ENCODE data around the gene EIF2S1.
"Not testable (repeated sequence)": the region's sequence is repeated elsewhere in the genome, so short reads cannot be mapped to it uniquely, and the experiment has no call there.

The EIF2S1 gene

DNA sequence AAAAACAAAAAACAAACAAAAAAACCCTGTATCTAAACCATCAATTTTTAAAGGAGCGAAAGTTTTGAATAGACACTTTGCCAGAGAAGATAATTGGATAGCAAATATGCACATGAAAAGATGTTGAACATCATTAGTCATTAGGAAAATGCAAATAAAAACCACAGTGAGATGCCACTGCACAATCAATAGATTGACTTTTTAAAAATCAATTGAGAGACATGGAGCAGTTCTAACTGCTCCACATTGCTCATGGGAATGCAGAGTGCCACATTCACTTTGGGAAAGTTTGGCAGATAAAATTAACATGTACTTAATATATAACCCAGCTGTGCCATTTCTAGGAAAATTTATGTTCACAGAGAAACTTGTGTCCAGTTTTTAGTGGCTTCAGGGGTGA, 12.7 kb downstream of the EIF2S1 start:
- DNase-seq, result no peak

DNA sequence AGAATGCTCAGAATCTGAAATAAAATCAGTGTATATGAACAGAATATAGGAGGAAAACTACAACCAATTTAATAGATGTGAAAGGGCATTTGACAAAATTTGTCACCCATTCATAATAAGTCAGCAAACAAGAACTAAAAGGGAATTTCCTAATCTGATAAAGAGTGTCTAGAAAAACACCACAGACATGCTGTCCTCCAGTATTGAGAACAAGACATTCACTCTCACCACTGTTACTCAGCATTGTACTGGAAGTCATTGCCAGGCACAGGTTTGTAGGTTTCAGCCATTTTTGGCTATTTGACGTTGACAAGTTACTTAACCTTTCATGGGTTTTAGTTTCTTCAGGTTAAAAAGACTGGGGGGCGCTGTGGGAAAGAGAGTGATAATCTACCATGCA, 13.2 kb downstream of the EIF2S1 start:
- no peak for DNase-seq

DNA sequence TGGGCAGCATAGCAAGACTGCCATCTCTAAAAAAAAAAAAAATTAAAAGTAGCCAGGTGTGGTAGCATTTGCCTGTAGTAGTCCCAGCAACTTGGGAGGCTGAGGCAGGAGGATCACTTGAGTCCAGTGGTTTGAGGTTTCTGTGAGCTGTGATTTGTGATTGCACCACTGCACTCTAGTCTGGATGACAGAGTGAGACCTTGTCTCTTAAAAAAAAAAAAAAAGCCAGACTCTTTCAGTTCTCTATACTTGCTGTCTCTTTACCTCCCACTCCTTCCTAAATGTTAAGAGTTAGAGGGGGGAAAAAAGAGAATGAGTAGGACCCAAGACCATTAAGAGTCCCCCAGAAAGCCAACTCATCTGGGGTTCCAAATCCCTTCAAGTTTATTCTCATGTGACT, 17.8 kb downstream of the EIF2S1 start:
- no peak for DNase-seq

DNA sequence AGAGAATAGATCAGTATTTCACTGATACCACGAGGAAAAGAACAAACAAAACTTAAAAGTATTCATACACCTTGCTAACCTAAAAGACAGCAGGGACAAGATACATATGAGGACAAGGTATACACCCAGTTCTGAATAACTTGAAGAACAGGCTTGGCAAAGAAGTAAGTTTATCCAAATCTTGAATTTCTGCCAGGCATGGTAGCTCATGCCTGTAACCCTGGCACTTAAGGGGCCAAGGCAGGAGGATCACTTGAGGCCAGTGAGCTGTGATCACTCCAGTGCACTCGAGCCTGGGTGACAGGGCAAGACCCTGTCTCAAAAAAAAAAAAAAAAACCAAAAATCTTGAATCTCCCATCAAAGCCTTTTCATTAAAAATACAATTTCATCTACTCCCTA, 25.0 kb downstream of the EIF2S1 start:
- no peak for DNase-seq

DNA sequence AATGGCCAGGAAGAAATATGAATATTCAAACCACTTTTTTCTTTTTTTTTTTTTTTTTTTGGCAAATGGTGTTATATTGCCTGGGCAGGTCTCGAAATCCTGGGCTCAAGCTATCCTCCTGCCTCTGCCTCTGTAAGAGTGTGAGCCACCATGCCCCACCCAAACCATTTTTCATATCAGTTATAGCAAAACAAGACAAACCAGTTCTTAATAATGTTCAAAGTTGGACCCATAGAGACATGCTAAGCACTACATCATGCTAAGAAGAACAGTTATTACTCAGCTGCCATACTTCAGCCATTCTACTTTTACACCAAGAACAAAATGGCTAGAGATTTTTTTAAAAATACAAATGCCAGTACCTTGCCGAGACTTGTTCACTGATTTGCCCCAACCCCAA, 25.5 kb downstream of the EIF2S1 start:
- no peak for DNase-seq

DNA sequence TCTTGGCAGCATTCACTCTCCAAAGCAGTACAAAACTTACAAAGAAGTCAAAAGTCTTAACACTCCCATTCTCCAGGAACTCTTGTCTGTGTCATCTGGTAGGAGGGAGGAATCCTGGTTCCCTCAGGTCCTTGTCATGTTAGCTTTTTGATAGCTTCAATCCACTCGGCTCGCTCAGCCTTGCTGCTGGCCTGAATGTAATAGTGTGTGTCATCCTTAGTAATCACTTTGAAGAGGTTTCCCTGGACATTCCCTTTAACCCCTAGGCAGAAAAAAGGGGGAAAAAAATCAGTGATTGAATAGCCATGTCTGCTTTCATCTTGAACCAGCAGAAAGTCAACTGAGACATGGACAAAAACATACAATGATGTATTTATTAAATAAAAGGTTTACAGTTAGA, 27.1 kb downstream of the EIF2S1 start:
- DNase-seq, result no peak

DNA sequence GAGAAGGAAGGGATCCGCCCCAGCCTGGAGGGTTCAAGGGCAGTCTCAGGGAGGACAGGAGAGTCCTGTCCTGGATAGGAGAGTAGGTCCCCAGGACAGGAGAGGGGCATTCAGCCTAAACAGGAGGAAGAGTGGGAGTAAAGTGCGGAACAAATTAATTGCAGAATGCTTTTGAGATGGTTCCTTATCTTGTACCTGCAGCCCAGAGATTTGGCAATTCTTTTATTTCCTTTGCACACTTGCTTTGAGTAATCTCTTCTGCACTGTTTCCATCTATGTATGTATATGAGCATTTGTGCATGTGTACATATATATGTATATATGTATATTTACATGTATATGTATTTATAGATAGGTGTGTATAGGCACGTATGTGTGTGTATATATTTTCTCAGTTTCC, 29.1 kb downstream of the EIF2S1 start:
- DNase-seq, result no peak

DNA sequence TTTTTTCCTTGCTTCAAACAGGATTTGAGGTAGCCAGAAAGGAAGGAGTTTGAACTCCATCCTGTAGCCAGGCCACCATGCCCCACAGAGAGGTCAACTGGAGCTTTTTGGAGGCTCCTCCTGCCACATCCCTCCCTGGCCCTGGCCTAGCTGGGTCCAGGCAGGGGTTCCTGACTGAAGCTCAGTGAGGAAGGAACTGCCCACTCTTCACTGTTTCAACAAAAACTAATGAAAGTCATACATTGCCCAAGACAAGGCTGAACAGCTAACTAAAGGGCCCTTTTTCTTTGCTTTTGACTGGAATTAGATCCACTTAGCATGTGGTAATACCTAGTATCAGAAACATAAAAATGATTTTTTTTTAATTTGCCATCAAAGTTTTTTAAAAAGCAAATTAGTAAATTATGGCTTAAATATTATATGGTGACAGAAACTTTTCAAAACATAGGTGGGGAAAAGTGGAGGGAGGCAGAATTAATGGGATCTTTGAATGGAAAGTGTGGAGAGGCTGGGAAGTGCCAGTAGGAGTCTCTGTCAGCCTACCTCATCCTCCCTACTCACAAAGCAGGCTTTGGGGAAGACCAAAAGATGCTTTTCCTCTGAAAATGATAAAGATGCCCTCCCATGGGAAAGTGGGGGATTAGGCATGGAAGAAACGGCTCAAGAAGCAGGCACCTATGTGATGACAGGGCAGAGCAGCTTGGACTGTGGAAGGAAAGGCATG, 29.8 kb downstream of the EIF2S1 start:
- no peak for DNase-seq

DNA sequence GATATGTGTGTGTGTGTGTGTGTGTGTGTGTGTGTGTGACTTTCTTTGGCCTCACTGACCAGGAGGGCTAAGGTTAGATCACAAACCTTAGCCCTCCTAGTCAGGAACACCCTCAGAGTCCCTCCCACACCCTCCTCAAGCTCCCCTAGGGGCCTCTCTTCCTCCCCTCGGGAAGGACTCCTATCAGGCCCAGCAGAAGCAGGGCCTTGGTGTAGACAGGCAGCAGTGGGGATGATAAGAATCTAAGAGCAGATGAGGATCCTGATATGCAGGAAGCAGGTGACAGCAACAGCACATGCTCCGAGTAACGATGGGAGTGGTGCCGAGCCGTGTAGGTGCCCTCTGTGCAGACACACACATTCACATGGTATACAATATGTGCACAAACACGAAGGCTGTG, 31.1 kb downstream of the EIF2S1 start:
- no peak for DNase-seq

DNA sequence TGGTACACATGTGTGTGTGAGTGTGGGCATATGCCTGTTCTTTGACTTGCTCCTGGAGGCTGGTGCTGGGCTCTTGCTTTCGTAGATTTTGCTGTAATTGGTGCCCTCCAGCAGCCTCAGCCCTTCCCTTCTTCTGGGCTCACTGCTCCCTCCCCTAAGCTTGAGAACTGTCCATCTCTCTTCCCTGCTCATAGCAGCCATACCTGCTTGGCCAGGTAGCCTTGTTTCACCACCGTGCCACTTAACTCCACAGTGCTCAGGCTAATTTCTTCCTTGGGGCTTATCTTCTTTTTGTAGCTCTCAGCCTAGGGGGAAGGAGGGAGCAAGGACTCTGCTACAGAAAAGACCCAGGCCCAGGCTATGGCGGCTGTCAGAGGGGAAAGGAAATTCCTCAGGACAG, 32.0 kb downstream of the EIF2S1 start:
- DNase-seq, result no peak

DNA sequence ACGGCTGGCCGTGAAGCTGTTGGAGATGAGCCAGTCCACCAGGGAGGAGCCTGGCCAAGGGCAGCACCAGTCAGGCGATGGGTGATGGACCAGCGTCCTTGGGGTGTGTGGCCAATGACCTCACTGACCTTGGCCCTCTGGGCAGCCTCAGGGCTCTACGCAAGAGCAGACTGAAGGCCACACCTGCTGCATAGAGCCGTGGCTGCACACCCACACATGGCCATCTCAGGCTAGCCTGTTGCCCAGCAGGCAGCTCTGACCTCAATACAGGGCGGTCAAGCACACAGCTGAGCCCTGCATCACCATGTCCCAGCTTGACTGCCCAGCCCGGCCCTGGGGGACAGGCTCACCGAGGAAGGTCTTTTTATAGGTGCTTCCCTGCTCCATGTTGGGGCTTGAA, 32.7 kb downstream of the EIF2S1 start:
- DNase-seq, result no peak

DNA sequence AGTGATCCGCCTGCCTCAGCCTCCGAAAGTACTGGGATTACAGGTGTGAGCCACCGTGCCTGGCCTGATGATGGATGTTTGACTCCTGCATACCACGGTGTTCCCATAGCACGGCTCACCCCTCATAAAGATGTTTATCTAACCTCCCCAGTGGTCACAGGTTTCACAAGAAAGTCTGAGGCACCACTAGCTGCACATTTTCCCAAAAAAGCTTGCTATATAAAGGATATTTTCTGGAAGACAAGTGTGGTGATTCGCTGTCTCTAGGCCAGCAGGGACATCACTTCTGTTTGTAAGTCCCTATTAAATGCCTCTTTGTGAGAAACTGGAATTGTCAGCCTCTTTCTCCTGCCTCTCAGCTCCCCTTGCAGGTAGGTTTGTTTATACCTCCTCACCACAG, 33.6 kb downstream of the EIF2S1 start:
- no peak for DNase-seq

DNA sequence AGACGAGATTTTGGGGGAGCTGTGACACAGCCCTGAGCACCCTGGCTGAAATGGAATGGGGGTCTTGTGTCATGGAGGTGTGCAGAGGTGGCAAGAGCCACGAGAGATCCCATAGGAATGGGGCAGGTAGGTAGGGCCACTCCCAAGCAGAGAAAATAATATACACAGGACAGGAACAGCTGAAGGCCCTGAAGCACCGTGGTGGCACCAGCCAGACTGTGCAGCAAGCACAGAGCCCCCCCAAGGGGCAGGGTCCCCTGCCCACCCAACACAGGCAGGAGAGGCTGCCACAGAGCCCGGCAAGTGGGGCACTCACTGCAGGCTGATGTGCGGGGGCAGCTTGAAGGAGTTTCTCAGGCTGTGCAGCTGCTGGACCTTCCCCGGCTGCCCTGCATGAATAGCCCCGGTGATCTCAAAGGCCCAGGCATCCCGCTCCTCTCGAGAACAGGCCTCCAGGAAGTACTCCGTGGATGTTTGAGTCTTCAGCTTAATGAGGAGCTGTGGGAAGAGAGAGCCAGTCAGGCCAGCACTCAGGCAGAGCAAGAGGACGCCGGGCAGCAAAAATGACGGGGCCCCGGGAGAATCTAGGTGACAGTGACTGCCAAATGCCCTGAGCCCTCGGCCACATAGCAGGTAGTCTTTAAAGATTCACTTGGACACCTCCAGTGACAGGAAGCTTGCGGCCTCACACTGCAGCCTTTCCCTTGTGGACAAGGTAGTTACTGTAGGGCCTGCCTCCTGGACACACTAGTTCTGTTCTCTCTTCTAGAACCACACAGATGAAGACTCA, 35.2 kb downstream of the EIF2S1 start:
- no peak for DNase-seq

DNA sequence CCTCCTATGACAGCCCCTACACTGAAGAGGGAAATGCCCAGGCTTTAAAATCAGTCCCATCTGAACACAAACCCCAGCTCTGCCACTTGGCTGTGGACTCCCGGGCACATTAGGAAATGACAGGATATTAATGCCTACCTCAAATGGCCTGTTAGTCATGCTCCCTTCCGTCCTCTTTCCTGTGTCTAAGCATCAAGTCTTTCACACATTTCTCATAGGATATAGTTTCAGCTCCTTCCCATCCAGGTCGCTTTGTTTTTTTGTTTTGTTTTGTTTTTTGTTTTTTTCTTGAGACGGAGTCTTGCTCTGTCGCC, 35.7 kb downstream of the EIF2S1 start:
- DNase-seq, result no peak

DNA sequence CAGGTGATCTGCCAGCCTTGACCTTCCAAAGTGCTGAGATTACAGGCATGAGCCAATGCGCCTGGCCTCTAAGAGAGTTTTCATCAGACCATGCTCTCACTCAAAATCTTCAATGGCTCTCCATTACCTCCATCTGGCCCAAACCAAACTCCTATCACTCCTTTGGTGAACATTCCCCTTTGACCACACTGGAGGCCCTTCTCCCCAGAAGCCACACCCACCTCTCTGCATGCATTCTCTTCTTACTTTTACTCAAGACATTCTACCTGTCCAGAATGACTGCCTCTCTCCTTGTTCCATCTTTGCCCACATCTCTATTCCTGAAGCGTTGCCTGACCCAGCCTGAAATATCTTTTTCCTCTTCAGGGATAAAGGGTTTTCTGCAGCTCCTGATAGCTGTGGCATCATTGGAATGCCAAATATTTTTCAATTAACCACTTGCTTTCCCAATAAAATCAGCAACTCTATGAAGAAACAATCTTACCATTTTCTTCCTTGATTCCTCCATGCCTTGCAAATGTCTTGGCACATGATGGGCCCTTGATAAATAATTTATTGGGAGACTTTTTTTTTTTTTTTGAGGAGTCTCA, 36.3 kb downstream of the EIF2S1 start:
- no peak for DNase-seq

DNA sequence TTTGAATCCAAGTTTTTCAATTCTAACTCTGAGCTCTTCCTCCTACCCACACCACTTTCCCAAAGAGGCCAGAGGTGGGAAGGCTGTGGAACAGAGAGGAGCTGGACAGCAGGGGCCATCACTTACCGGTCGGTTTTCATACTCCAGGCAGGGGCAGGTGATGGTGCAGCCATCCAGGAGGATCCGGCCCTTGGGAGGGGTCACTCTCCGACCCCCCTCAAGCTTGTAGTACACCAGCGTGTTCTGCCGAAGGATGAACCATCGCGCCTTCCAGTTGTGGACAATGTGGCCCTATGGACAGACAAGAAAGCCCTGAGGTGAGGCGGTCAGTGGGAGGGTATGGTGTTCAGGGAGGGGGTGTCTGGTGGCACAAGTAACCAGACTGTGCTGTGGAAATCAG, 37.4 kb downstream of the EIF2S1 start:
- DNase-seq, result no peak

DNA sequence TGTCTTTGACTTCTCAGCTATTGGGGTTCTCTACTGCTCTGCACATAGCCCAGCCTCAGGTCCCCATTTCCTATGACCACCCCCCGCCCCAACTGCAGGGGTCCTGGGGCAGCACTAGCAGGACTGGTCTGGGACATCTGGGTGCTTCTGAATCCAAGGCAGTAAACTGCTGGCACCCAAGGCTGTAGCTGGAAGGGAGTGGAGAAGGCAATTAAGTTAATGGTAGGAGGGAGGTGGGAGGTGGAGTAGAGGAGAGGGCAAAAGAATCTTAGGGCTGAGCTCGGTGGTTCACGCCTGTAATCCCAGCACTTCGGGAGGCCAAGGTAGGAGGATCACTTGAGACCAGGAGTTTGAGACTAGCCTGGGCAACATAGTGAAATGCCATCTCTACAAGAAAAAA, 40.3 kb downstream of the EIF2S1 start:
- DNase-seq, result no peak

DNA sequence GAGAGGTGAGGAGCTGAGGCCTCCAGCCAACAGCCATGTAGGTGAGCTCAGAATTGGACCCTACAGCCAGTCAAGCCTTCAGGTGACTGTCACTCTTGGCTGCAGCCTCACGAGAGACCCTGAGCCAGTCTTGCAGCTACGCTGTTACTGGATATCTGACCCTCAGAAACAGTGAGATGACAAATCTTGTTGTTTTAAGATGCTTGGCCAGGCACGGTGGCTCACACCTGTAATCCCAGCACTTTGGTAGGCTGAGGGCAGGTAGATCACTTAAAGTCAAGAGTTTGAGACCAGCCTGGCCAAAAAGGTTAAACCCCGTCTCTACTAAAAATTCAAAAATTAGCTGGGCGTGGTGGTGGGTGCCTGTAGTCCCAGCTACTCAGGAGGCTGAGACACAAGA, 45.6 kb downstream of the EIF2S1 start:
- no peak for DNase-seq

DNA sequence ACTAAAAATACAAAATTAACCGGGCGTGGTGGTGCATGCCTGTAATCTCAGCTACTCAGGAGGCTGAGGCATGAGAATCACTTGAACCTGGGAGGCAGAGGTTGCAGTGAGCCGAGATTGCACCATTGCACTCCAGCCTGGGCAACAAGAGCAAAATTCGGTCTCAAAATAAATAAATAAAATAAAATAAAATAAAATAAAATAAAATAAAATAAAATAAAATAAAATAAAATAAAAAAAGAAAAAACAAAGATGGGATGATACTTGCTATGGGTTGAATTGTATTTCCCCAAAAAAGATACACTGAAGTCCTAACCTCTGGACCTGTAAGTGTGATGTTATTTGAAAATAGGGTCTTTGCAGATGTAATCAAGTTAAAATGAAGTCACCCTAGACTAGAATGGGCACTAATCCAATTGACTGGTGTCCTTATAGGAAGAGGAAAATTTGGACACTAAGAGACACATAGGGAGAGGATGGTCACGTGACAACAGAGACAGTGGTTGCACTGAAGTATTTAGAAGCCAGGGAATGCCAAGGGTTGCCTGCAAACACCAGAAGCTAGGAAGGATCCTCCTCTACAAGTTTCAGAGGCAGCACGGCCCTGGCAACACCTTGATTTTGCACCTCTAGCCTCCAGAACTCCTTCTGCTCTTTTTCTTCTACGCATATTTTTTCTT, 48.1 kb downstream of the EIF2S1 start:
- not testable (repeated sequence) for DNase-seq

DNA sequence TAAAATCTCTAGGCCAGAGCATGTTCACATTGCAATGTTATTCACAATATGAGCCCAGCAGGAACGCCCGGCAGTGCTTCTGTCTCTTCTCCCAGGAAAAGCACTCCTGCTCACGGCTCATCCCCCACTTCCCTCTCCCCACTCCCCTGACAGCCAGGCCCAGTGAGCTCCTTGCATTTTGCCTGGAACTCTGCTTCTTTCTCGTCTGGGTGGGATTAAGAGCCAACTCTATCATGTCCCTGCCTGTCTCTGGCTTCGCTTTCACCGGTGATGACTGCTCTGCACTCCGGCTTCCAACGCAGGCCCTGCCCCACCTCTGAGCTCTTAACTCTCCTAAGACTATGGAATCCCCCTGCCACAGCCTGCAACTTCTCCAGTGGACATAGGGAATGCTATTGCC, 49.3 kb downstream of the EIF2S1 start:
- no peak for DNase-seq

DNA sequence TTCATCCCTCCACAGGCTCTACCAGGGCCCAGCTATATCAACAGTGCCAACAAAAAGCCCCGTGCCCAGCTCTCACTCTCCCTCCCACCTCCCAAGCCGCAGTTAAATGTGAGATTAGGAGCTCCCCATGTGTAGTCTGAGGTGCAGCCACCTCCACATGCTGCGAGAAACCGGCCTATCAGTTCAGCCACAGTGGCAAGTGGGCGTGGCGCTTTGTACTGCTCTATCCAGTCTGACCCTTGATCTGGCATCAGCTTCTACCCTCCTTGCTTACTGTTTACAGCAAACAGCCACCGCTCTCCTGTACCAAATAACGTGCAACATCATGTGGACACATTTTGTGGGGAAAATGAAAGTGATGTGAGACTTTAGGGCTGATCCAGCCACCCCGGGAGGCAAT, 50.2 kb downstream of the EIF2S1 start:
- DNase-seq, result no peak

DNA sequence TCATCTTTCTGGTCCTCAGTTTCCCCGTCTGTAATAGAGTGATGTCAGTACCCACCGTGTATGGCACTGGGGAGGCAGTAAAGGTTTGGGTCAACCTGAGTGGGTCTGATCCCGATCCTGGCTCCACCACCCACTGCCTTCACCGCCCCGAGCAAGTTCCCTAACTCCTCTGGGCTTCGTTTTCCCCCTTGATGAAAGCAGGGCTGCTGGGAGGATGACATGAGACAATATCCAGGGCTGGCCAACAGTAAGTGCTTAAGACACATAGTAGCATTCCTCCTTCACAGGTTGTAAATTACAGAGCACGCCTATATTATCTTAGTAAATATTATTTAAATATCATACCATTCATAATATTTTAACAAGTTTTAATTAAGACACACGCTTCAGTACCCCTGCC, 51.2 kb downstream of the EIF2S1 start:
- DNase-seq, result peak; percentile 42

DNA sequence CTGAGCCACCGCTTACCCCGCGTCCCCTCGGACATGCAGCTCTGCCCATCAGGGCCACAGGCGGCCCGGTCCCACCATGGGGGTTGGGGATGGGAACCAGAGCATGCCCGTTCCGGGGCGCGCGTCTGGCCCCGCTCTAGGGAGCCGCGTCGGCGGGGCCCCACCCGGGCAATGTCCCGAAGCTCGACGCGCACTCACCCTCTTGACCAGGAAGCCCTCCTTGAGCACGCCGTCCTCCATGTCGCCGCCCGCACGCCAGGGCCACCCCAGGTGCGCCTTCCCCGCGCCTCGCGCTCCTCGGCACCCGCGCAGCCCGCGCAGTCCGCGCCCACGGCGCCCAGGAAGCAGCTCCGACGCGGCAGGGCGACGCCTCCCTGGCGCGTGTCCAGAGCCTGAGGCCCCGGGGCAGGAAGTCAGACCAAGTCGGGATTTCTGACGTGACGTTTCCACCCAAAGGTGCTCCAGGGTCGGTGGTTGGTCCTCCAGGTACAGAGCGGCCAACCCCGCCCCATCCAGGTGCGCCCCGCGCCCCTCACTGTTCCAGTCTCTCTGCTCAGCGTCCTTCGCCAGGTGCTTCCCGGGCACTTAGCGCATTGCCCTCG, 51.8 kb downstream of the EIF2S1 start, which contains the start of gene PLEK2:
Gene PLEK2, minus strand, starts transcription at position 346 of the 602 bp plus-strand sequence. Its CDS starts 106 bp downstream, at position 240.
- peak; percentile 93 for DNase-seq
